Measurements from ENCODE around the gene TBC1D32. TPM values are rescaled to one million over a fixed set of nuclear protein-coding genes. Genes with fewer than 3 reads are reported as not detected.
A peak's percentile ranks its signal among the peaks of the same experiment; 100 is the strongest.
"Not testable (repeated sequence)": the region's sequence is repeated elsewhere in the genome, so short reads cannot be mapped to it uniquely, and the experiment has no call there.

The TBC1D32 gene
- total RNA-seq, 1 experiment from 2014 or later, result 6.2 TPM

DNA sequence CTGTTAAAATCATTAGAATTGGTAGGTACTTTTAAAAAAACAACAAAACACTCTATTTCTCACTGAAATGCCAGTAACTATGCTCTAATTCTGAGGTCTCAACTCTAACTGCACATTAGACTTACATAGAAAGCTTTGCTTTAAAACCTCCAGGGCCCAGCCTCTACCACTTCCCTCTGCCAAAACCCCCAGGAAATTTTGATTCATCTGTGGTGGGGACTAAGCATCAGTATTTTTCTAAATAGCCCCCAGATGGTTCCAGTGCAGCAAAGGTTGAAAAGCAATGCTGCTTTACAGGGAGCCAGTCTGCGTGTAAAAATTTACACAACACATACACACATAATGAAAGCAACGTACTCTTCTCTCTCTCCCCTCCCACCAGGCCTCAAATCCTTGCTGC, 3.8 kb downstream of the TBC1D32 start:
- no peak for DNase-seq (ENCODE audit: extremely low read depth, low read depth)

GRCh38 chr6:121321282-121321681, 13.0 kb downstream of the TBC1D32 start:
- DNase-seq (ENCODE audit: extremely low read depth, low read depth), result no peak

GRCh38 chr6:121319603-121320002, 14.7 kb downstream of the TBC1D32 start:
- DNase-seq (ENCODE audit: extremely low read depth, low read depth), result no peak

GRCh38 chr6:121319112-121319553, 15.1 kb downstream of the TBC1D32 start:
- peak; percentile 16 for DNase-seq (ENCODE audit: extremely low read depth, low read depth)

DNA sequence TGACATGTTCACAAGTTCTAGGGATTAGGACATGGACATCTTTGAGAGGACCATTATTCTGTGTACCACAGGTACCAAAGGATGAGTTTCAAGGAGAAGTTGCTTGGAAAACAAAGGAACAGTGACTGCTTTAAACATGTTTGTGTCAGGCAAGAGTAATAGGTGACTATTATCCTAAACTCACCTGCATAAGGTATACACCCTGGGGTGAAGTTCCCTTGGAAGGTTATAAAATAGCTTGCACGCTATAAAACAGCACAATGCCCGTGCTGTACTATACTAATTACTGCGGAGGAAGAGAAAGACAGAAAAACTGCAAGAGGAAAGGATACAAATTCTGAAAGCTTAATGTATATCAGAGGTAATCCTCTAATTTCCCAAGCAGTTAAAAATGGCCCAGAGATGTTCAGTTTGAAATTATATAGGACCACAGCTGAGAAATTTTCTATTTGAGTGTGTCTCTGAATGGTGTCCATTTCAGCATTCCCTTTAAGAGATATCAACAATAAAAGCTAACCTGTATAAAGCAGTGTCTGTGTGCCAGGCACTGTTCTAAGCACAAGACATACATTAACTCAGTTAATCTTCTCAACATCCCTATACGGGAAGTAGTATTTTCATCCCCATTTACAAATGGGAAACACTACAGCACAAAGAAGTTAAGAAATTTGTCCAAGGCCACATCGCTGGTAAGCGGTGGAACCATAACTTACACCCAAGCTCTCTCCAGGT, 19.7 kb downstream of the TBC1D32 start:
- DNase-seq (ENCODE audit: extremely low read depth, low read depth), result no peak

- DNase-seq (ENCODE audit: extremely low read depth, low read depth), result not testable (repeated sequence)
Measured at GRCh38 chr6:121311814-121312213, 22.5 kb downstream of the TBC1D32 start.

GRCh38 chr6:121310495-121310894, 23.8 kb downstream of the TBC1D32 start:
- no peak for DNase-seq (ENCODE audit: extremely low read depth, low read depth)

DNA sequence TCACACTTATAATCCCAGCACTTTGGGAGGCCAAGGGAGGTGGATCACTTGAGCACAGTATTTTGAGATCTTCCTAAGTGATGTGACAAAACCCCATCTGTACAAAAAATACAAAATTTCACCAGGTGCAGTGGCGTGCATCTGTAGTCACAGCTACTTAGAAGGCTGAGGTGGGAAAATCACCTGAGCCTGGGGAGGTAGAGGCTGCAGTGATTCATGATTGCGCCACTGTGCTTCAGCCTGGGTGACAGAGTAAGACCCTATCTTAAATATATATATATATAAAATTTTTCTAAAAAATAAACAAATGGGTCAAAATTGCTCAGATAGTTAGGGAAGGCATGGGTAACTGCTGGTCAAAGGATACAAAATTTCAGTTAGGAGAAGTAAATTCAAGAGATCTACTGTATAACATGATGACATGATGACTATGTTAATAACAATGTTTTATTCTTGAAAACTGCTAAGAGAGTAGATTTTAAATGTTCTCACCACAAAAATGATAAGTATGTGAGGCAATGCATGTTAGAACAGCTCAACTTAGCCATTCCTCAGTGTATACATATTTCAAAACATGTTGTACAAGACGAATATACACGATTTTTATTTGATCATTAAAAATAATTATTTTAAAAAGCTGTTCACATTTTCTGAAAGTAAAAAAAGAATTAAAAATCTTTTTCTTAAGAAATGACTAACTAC, 24.4 kb downstream of the TBC1D32 start:
- DNase-seq (ENCODE audit: extremely low read depth, low read depth), result no peak

DNA sequence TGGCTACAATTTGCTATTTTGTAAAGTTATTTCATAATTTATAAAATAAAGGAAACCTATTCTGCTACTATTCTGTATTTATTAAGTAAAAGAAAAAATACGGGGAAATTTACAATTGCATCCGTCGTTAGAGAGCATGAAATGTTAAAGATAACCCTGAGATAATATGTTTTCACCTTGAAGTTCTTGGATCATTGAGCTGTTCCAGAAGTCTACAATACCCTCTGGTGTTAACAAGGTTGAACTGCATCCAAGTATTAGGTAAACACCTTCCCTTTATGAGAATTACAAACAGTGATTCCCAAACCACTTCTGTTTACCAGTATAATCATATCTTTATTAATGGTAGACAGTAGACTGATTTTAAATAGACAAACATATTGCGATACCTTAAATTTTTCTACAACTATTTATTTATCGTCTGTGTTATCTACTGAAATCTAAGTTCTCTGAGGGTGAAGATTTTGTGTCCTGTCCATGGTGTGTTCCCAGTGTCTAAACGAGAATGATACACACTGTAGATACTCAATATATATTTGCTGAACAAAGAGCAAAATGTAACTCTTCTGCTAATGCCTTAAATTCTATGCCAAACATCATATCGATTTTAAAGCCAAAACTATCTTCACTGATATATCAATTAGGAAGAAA, 28.2 kb downstream of the TBC1D32 start:
- DNase-seq (ENCODE audit: extremely low read depth, low read depth), result peak; percentile 28

DNA sequence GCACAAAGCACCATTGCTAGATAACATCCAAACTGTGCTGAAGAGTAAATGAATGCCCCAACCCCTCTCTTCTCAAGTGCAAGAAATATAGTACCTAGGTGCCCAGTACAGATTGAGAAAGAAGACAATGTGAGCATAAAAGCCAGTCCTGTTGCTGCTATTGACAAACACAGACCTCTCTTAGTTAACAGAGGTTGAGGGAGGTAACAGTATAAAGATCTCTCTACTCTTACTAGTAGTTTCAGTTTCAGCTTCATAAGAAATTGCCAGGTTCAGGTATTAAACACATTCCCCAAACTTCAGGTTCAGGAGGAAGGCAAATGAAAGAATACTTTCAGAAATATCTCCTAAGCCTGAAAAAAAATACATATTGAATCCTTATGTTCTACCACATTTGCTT, 31.4 kb downstream of the TBC1D32 start:
- no peak for DNase-seq (ENCODE audit: extremely low read depth, low read depth)

DNA sequence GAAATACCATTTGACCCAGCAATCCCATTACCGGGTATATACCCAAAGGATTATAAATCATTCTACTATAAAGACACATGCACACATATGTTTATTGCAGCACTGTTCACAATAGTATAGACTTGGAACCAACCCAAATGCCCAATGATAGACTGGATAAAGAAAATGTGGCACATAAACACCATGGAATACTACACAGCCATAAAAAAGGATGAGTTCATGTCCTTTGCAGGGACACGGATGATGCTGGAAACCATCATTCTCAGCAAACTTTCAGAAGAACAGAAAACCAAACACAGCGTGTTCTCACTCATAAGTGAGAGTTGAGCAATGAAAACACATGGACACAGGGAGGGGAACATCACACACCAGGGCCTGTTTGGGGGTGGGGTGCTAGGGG, 33.1 kb downstream of the TBC1D32 start:
- not testable (repeated sequence) for DNase-seq (ENCODE audit: extremely low read depth, low read depth)

GRCh38 chr6:121297694-121298093, 36.6 kb downstream of the TBC1D32 start:
- DNase-seq (ENCODE audit: extremely low read depth, low read depth), result no peak

DNA sequence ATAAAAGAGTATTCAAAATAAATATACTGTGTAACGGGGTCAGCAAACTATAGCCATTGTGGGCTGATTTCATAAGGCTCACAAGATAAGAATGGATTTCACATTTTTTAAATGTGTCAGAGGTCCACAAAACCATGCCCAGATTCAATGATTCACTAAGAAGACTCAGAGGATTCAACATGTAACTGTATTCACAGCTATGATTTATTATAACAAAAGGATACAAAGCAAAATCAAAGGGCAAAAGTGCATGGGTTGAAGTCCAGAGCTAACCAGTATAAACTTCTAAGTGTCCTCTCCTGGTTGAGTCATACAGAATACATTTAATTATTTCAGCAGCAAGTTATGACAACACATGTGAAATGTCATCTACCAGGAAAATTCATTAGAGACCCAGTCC, 49.2 kb downstream of the TBC1D32 start:
- DNase-seq (ENCODE audit: extremely low read depth, low read depth), result no peak

DNA sequence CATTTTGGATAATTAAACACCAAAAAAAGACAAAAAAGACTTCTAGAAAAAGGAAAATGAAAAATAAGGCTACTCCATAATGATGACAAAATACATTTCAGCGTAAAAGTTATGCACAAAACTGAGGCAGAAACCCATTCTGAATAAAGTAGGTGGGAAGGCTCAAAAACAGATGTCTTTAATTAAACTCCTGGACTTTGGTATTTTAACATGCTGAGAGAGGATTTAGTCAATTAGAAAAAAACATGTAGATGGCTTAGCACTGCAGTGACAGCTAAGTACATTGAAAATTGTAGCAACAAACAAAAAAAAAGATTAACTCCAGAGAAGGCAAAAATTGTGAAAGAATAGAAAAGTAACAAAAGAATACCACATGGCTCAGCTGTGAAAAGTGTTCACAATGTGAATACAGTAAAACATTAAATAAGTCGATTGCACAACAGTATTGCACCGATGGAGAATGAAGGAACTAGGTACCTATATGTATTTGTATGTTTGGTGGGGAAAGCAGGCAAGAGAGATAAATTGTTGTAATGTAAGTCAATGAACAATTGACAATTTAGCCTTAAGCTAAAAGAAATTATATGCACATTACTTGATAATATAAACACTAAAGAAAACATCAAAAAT, 59.5 kb downstream of the TBC1D32 start:
- DNase-seq (ENCODE audit: extremely low read depth, low read depth), result no peak

- no peak for DNase-seq (ENCODE audit: extremely low read depth, low read depth)
Measured at GRCh38 chr6:121263742-121264141, 70.5 kb downstream of the TBC1D32 start.

DNA sequence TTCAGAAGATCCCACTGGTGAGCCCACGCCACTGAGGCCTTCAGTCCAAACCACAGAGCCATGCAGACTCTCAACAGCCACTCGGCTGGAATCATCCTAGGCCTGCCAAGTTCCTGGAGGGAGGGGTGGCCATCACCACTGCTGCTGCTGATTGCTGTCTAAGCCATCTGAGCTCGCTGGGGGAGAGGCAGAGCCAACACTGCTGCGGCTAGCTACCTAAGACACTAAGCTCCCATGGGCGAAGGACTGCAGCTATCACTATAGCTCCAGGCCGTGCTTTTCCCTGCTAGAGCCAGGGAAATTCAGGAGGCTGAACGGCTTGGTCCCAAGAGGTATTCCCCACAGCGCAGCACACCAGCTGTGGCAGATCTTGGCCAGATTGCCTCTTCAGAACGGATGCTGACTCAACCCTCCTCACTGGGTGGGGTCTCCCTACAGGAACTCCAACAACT, 73.6 kb downstream of the TBC1D32 start:
- DNase-seq (ENCODE audit: extremely low read depth, low read depth), result no peak

DNA sequence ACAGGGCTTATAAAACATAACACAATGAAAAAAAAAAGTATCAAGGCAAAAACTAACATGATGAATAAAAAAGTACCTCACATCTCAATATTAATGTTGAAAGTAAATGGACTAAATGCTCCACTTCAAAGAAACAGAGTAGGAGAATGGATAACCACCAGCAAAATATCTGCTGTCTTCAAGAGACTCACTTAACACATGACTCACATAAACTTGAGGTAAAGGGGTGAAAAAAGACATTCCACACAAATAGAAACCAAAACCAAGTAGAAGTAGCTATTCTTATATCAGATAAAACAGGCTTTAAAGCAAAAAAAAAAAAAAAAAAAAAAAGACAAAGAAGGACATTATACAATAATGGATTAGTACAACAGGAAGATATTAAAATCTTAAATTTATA, 86.9 kb downstream of the TBC1D32 start:
- DNase-seq (ENCODE audit: extremely low read depth, low read depth), result no peak

DNA sequence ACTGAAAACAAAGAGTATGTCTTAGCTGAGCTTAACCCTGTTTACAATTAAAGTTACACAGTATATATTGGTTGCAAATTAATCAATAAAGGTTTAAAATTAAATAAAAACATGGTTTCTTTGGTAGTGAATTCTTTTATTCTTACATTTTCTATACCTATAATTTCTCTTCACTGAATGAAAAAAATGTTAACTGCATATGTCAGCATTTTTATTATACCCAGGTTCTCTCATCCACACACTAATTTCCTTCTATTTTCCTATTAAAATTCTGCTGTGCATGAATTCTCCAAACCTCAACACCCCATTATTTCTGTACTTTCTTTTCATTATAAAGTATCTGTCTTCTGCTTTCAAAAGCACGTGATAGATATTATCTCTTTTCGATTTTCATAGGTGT, 91.9 kb downstream of the TBC1D32 start:
- DNase-seq (ENCODE audit: extremely low read depth, low read depth), result no peak

DNA sequence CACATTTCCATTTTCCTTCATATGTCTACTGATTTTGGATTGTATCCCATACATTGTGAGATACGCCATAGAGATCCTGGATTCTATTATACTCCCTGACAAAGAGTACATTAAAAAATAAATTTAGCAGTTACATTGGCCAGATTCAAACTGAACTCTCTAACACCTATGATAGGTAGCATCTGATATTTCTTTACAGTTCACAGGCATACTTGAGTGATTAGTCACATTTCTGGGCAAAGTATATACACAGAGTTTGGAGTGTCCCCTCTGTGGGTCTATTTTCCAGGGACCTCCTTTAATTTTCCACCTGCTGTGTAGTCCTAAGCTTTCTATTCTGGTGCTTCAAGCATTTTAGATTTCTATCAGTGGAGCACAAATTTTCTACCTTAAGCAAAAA, 96.4 kb downstream of the TBC1D32 start:
- DNase-seq (ENCODE audit: extremely low read depth, low read depth), result no peak

DNA sequence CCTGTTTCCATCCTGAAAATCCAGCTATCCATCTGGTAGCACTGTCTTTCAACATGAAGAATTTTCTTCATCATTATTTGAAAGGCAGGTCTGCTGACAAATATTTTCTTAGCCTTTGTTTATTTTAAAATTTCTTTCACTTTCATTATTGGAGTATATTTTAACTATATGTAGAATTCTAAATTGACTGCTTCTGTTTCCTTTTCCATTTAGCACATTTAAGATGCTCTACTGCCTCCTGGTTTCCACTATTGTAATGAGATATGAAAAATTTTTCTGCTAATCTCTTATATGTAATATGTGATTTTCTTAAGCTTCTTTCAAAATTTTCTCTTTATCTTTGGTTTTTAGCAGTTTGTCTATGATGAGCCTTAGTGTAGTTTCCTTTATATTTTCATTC, 97.3 kb downstream of the TBC1D32 start:
- no peak for DNase-seq (ENCODE audit: extremely low read depth, low read depth)

DNA sequence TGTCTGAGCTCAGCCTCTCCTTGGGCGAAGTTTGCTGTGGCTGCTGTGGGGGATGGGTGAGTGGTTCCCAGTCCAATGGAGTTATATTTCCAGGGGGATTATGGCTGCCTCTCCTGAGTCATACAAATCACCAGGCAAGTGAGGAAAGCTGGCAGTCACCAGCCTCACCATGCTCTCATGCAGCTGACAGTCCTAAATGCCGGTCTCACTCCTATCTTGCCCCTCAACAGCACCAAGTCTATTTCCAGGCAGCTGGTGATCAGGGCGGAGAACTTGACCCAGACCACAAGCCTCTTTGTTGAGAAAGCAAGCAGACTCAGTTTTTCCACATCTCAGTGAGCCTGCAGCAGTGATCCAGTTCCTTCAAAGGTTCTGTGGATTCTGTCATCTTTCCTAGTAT, 98.9 kb downstream of the TBC1D32 start:
- DNase-seq (ENCODE audit: extremely low read depth, low read depth), result no peak
